Epidermal melanocyte (primary cell): Measurements from ENCODE around the gene ZBP1.
"Not testable (repeated sequence)": the region's sequence is repeated elsewhere in the genome, so short reads cannot be mapped to it uniquely, and the experiment has no call there.

ENCODE experiments used
- DNase-seq: peaks from one replicate; pipeline ENCODE4 v3.0.0; 2011; ENCODE audit warnings: low spot score; ENCODE audit not compliant: insufficient read length

The ZBP1 gene

DNA sequence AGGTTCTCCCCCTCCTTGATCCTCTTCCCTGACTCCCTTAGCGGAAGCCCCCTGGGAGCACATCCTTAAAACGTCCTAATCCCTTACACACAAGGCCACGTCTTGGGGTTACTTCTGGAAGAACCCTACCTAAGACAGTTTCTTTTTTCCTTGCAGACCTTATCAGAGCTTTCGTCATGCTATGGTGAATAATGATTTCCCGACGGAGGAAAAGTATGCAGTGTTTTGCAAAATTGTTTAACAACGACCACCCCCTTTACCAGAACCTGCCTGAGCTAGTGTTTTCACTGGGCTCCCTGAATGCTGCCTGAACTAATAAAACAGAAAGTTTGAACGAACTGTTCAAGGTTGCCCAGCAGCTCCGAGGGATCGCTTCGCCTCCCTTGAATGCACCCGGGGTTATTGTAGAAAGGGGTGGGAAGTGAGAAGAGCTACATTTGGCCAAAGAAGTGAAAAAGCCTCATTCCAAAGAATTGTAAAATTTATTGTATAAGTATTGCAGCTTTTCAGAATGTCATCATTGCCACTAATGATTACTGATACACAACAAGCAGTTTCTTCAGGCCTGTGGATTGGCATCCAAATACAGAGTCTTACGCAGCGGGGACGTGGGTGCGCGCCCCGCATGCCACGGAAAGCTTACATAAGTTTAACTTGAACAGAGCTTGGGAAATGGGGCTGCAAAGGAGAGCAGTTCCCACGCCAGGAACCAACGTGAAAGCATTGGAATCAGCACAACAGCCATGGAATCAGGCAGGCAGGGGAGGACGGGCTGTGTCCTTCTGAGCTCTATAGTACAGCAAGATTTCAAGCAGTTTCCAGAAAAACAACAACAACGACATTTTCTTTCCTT is 27.9 kb upstream of the ZBP1 start:
- DNase-seq, result no peak

- DNase-seq, result no peak
These were observed 27.0 kb upstream of the ZBP1 start for GRCh38 chr20:57647006-57647932.

DNA sequence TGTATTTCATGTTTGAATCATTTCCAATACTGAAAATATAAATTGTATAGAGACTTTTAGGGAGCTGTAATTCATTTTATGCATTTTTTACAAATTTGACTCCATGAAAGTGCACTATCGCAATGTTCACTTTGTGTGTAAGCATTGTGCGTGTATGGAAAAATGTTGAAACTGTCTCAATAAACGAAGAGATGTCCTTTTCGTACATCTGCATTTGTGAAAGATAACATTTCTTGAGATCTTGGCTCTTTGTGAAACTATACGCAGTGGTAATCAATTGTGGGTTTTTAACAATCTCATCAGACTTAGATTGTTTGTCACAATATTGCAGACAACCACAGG is 18.6 kb upstream of the ZBP1 start:
- DNase-seq, result no peak

GRCh38 chr20:57638173-57638894 is 18.1 kb upstream of the ZBP1 start:
- DNase-seq, result no peak

GRCh38 chr20:57633945-57634491 is 13.8 kb upstream of the ZBP1 start:
- DNase-seq, result no peak

DNA sequence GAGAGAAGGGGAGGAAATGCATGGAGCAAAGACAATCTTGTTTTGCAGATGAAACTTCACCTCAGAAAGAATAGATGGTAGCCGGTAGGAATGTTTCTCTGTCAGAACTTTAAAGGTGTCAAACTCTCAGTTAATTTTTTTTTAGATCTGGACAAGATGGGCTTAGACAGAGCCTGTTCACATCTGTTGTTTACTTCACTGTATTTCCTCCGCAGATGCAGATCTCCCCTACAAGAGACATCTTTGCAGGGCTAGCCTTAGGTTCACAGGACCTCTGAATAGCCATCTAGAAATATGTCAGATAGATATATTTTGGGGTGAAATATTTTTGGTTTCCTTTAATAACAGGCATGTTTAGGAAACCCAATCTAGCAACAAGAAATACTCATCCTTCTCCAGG is 12.1 kb upstream of the ZBP1 start:
- no peak for DNase-seq

DNA sequence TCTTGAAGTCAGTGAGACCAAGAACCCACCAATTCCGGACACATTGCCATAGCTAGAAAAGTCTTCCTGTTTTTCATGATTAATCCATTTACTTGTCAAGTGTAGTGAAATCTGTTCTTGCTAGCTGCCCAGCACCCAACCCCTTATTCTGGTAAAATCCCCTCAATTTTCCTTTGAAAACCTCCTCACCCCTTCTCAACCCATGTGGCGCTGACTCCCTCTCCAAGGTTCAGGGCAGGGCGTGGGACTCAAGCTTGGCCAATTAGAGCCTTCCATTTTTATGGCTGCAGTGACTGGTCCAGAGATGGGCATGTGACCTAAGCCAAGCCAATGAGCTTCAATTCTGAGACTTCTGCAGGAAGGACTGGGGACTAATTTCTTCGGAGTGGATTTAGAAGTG is 9.8 kb upstream of the ZBP1 start:
- no peak for DNase-seq

- DNase-seq, result not testable (repeated sequence)
These were observed 9.3 kb upstream of the ZBP1 start for GRCh38 chr20:57629491-57629901.

DNA sequence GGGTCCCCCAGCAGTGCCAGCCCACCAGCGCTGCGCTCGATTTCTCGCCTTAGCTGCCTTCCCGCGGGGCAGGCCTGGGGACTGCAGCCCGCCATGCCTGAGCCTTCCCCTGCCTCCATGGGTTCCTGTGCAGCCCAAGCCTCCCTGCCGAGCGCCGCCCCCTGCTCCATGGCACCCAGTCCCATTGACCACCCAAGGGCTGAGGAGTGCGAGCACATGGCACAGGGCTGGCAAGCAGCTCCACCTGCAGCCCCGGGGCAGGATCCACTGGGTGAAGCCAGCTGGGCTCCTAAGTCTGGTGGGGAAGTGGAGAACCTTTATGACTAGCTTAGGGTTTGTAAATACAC is 8.7 kb upstream of the ZBP1 start:
- DNase-seq, result not testable (repeated sequence)

DNA sequence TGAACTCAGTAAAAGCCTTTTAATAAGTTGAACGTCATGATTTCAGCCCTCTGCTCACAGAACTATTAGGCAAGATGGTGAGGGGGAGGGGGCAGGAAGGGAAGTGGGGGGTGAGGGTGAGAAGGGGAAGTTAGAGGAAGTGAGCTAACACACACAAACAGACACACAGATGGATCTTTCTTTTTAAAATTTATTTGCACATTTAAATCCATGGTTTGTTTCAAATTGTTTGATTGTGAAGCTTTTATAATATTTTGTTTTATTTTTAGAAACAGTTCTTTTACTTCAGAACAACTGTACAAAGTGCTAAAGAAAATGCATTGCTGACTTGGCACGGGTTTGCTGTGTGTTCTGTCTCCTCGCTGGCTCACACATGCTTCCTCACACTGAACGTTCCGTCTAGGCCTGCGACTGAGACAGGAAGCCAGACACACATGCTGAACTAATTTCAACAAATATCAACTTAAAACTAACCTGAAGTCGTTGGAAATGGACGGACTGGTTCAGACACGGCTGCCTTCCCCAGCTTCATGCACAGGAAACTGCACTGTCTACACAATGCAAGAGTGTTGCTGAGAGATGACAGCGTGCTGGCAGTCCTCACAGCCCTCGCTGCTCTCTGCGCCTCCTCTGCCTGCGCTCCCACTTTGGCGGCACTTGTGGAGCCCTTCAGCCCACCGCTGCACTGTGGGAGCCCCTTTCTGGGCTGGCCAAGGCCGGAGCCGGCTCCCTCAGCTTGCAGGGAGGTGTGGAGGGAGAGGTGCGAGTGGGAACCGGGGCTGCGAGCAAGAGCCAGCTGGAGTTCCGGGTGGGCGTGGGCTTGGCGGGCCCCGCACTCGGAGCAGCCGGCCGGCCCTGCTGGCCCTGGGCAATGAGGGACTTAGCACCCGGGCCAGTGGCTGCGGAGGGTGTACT is 8.1 kb upstream of the ZBP1 start:
- no peak for DNase-seq

GRCh38 chr20:57627339-57627738 is 7.1 kb upstream of the ZBP1 start:
- no peak for DNase-seq

DNA sequence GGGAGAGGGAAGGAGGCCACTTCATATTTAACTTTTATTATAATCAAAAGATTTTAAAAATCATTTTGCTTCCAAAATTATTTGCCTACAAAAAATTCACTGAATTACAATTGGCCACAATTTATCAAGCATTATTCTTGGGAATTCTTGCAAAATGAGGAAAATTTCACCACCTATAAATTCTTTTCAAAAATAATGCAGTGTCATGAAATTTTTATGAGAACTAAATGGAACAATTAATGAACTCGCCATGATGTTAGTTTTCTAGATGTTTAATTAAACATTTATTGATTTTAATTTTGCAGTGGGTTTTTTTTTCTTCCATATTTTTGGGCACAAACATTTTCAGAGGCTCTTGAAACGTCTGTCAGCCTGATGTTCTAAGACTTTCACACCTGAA is 5.8 kb upstream of the ZBP1 start:
- DNase-seq, result no peak

GRCh38 chr20:57625181-57625958 is 5.1 kb upstream of the ZBP1 start:
- no peak for DNase-seq

DNA sequence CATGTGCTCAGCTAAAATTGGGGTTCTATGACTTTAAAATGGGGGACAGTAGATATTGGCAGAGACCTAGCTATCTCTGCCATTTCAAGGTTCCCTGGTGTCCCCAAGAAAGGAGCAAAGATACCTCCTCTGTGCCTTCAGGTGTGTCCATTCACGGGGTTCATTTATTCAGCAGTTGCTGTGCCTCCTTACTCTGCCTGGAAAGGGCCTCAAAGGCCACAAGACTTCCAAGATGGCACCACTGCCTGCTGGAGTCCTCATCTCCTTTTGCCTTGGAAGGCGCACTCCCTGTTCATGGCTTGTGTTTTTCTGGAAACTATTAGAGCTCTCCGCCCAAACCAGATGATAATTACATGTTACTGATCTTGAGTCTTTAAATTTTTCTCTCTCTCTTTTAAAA is 3.9 kb upstream of the ZBP1 start:
- DNase-seq, result no peak

- no peak for DNase-seq
These were observed 2.6 kb upstream of the ZBP1 start for GRCh38 chr20:57622579-57623381.

DNA sequence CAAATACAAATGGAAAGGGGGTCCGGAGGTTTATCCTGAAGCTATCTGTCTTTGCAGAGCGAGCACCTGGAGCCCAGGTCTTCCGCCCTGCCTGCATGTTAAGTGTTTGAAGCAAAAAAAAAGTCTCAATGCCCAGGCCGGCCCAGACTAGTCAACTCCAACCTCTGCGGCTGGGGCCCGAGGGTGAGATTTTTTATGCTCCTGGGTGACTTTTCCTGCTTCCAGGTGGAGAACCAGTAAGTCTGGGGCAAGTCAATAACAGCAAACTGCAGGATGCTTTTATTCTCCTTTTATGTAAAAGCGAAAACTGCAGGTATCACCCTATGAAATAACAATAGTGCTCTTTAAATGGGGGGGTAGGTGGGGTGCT is 2.0 kb upstream of the ZBP1 start:
- DNase-seq, result no peak

DNA sequence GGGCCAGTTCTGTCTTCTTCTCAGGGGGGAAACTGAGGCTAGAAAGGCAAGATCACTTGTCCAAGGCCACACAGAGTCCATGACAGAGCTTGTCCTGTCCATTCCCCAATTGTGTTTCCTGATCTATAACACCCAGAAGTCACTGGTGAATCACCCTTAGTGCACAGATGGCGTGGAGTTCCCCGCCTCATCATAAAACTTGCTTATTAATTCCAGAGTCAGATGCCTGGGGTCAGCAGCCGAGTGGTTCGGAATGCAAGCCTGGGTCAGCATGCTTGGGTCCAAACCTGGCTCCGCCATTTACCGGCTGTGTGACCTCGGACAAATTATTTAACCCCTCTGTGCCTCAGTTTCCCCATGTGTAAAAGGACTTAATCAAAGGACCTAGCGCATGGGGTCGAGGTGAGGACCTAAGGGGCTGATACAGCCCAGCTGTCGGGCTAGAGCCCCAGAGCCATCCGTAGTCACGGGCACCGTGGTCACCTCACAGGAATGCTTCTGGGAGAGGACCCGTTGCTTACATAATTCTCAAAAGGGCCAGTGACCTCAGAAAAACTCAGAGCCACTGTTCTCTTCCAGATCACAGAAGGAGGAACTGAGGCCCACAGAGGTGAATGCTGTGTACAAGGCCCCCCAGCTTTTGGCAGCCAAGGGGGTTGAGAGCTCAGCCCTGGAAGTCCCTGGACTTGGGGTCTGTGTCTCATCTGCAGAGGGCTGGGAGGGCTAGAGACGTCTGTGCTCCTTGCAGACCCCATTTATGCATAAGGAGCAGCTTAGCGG is 1.4 kb upstream of the ZBP1 start:
- DNase-seq, result no peak

DNA sequence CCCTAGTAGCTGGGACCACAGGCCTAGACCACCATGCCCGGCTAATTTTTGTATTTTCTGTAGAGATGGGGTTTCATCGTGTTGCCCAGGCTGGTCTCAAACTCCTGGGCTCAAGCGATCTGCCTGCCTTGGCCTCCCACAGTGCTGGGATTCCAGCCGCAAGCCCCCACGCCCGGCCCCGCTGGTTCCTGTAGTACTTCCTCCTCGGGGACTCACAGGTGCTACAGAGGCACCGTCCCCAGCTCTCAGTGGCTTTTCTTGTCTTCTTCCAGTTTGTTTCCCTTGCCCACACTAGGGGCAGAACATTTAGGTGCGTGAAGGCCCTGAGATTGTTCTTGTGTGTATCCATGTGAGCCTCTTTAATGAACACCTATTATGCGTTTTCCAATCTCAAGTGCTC is 773 bp upstream of the ZBP1 start:
- DNase-seq, result no peak
